ENCODE results near the gene TMEM150C.
"Not testable (repeated sequence)": the region's sequence is repeated elsewhere in the genome, so short reads cannot be mapped to it uniquely, and the experiment has no call there.

Gene TMEM150C

GRCh38 chr4:82484996-82485783 is 76.6 kb downstream of the TMEM150C start:
- no peak for TF ChIP-seq CTCF (IDR thresholded peaks at IDR 0.05; ENCODE audit: low read depth, low read length, missing control alignments)
- H3K4me3 ChIP-seq (ENCODE audit: low read depth, low read length), result no peak overlapping the region
- no peak for DNase-seq (ENCODE audit: low read depth)
- in situ Hi-C loops (cut with HindIII; ENCODE audit: low sequenced_read_pairs), result no loop called here

- in situ Hi-C loops (cut with HindIII; ENCODE audit: low sequenced_read_pairs), result no loop called here
These were observed 79.4 kb downstream of the TMEM150C start for GRCh38 chr4:82482387-82482786.

GRCh38 chr4:82481506-82481840 is 80.3 kb downstream of the TMEM150C start:
- TF ChIP-seq CTCF (IDR thresholded peaks at IDR 0.05; ENCODE audit: low read depth, low read length, missing control alignments), result no peak

More at GRCh38 chr4:82482387-82482786, 79.4 kb downstream of the TMEM150C start:
- no peak overlapping the region for H3K4me3 ChIP-seq (ENCODE audit: low read depth, low read length)
- TF ChIP-seq CTCF (IDR thresholded peaks at IDR 0.05; ENCODE audit: low read depth, low read length, missing control alignments), result no peak
- no peak for DNase-seq (ENCODE audit: low read depth)

GRCh38 chr4:82480771-82481505 is 80.8 kb downstream of the TMEM150C start:
- DNase-seq (ENCODE audit: low read depth), result no peak
- H3K4me3 ChIP-seq (ENCODE audit: low read depth, low read length), result no peak overlapping the region
- in situ Hi-C loops (cut with HindIII; ENCODE audit: low sequenced_read_pairs), result no loop called here
- no peak for TF ChIP-seq CTCF (IDR thresholded peaks at IDR 0.05; ENCODE audit: low read depth, low read length, missing control alignments)

More at GRCh38 chr4:82481506-82481840, 80.3 kb downstream of the TMEM150C start:
- in situ Hi-C loops (cut with HindIII; ENCODE audit: low sequenced_read_pairs), result no loop called here
- no peak for DNase-seq (ENCODE audit: low read depth)
- H3K4me3 ChIP-seq (ENCODE audit: low read depth, low read length), result no peak overlapping the region

GRCh38 chr4:82479562-82479961 is 82.2 kb downstream of the TMEM150C start:
- H3K4me3 ChIP-seq (ENCODE audit: low read depth, low read length), result no peak overlapping the region
- in situ Hi-C loops (cut with HindIII; ENCODE audit: low sequenced_read_pairs), result no loop called here
- TF ChIP-seq CTCF (IDR thresholded peaks at IDR 0.05; ENCODE audit: low read depth, low read length, missing control alignments), result no peak

GRCh38 chr4:82477469-82477868 is 84.3 kb downstream of the TMEM150C start:
- in situ Hi-C loops (cut with HindIII; ENCODE audit: low sequenced_read_pairs); DNase-seq (ENCODE audit: low read depth): not testable (repeated sequence)

More at GRCh38 chr4:82479562-82479961, 82.2 kb downstream of the TMEM150C start:
- DNase-seq (ENCODE audit: low read depth), result no peak

GRCh38 chr4:82475931-82476330 is 85.9 kb downstream of the TMEM150C start:
- H3K4me3 ChIP-seq (ENCODE audit: low read depth, low read length); in situ Hi-C loops (cut with HindIII; ENCODE audit: low sequenced_read_pairs); DNase-seq (ENCODE audit: low read depth): not testable (repeated sequence)

More at GRCh38 chr4:82477469-82477868, 84.3 kb downstream of the TMEM150C start:
- H3K4me3 ChIP-seq (ENCODE audit: low read depth, low read length), result not testable (repeated sequence)

Measured in astrocyte of the cerebellum (primary cell).